HEK293T (cell line): ENCODE measurements around the gene CAPZB.

Experiments used
- ARNT ChIP-seq: fragments of 450-650 bp; IDR thresholded peaks from 2 replicates; pipeline ENCODE4 v1.6.1; 2017; ENCODE audit warnings: mild to moderate bottlenecking
- BHLHE40 ChIP-seq: fragments of 450-650 bp; IDR thresholded peaks from 2 replicates; pipeline ENCODE4 v1.6.1; 2016; ENCODE audit warnings: mild to moderate bottlenecking, moderate library complexity, borderline replicate concordance
- CTBP1 ChIP-seq: fragments of 450-650 bp; IDR thresholded peaks from 2 replicates; pipeline ENCODE4 v1.6.1; 2016; ENCODE audit warnings: borderline replicate concordance
- ELF4 ChIP-seq: fragments of 450-650 bp; IDR thresholded peaks from 2 replicates; pipeline ENCODE4 v1.6.1; 2017; ENCODE audit warnings: antibody characterized with exemption
- FOXK2 ChIP-seq: fragments of 450-650 bp; IDR thresholded peaks from 2 replicates; pipeline ENCODE4 v1.6.1; 2016; ENCODE audit warnings: mild to moderate bottlenecking
- FOXM1 ChIP-seq: fragments of 450-650 bp; IDR thresholded peaks from 2 replicates; pipeline ENCODE4 v1.6.1; 2017; ENCODE audit warnings: mild to moderate bottlenecking, borderline replicate concordance
- NFRKB ChIP-seq: fragments of 450-650 bp; IDR thresholded peaks from 2 replicates; pipeline ENCODE4 v1.6.1; 2016; ENCODE audit warnings: mild to moderate bottlenecking, moderate library complexity
- SP1 ChIP-seq: fragments of 450-650 bp; IDR thresholded peaks from 2 replicates; pipeline ENCODE4 v1.6.1; 2017
- SUZ12 ChIP-seq: fragments of 450-650 bp; IDR thresholded peaks from 2 replicates; pipeline ENCODE4 v1.6.1; 2016; ENCODE audit warnings: mild to moderate bottlenecking
- TARDBP ChIP-seq: fragments of 450-650 bp; IDR thresholded peaks from 2 replicates; pipeline ENCODE4 v1.6.1; 2016
- TF ChIP-seq, protein P1 (sequence below): fragments of 450-650 bp; IDR thresholded peaks from 2 replicates; pipeline ENCODE4 v1.6.1; 2016

DNA sequence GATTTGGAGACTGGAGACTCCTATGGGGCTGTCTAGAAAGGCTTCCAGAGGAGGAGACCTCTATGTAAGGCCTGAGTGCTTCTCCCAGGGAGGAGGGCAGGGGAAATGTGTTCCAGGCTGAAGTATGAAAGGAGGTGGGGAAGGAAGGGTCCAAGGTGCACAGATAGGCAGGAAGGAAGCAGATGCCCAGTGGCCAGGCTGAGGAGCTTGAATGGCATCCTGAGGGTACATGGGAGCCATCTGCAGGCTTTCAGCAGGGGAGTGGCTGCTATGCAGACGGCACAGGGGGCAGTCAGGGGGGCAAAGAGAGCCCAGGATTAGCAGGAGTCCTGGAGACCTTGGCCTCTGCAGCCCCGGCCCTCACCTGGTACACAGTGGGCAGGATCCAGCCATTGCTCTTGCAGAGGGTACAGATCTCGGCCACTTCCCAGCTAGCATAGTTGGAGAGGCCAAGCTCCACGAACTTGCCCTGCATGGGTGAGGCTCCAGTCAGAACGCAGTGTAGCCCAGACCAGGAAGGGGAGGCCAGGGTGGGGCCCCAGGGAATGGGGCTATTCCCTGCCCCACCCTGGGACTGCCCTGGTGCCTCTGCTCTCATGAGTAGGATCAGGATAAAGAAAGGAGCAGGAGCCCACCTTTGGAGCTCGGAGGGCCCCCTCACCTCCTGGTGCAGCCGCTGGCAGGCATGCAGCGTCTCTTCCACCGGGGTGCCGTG, 177.4 kb downstream of the CAPZB start:
- TF ChIP-seq BHLHE40 (no peak), FOXK2 (no peak), SUZ12 (no peak), FOXM1 (no peak), CTBP1 (no peak), SP1 (no peak), ELF4 (no peak), ARNT (no peak), TARDBP (no peak), NFRKB (no peak)
- TF ChIP-seq, protein P1, sequence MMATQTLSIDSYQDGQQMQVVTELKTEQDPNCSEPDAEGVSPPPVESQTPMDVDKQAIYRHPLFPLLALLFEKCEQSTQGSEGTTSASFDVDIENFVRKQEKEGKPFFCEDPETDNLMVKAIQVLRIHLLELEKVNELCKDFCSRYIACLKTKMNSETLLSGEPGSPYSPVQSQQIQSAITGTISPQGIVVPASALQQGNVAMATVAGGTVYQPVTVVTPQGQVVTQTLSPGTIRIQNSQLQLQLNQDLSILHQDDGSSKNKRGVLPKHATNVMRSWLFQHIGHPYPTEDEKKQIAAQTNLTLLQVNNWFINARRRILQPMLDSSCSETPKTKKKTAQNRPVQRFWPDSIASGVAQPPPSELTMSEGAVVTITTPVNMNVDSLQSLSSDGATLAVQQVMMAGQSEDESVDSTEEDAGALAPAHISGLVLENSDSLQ, result no peak
